Activated T-cell treated with anti-CD3 and anti-CD28 coated beads, Interleukin-2, amount 50 U/mL, for 4 hours (primary cell): ENCODE measurements around the gene CXCR6. TPM values are rescaled to one million over a fixed set of nuclear protein-coding genes. Genes with fewer than 3 reads are reported as not detected.

Source experiments
- ATAC-seq, 2 donors: fragments of 200-7000 bp; cut with Tn5 transposase; one replicate each; pipeline ENCODE4 v1.10.0; 2021
- DNase-seq: peaks from one replicate; pipeline ENCODE4 v3.0.0-alpha.2; 2020
- H3K27me3 Mint-ChIP-seq: one replicate; pipeline ENCODE4 v1.8.0; 2021; ENCODE audit warnings: low read depth, mixed read lengths
- H3K36me3 Mint-ChIP-seq: one replicate; pipeline ENCODE4 v1.8.0; 2022; ENCODE audit warnings: mixed read lengths; ENCODE audit not compliant: insufficient read depth
- H3K4me1 Mint-ChIP-seq: one replicate; pipeline ENCODE4 v1.8.0; 2021; ENCODE audit warnings: low read depth, mixed read lengths
- H3K4me3 Mint-ChIP-seq: one replicate; pipeline ENCODE4 v1.8.0; 2021; ENCODE audit warnings: mild to moderate bottlenecking, moderate library complexity, mixed read lengths
- H3K9me3 Mint-ChIP-seq: one replicate; pipeline ENCODE4 v1.8.0; 2021; ENCODE audit warnings: mixed read lengths
- total RNA-seq, 3 donors: library from RNA; stranded (reverse); gene quantifications; one replicate each; pipeline ENCODE4 v1.2.1, GENCODE V29; 2021

CXCR6 gene
- total RNA-seq, 3 donors from 2014 or later = 1.4 to 2.6 (median 1.6) TPM

DNA sequence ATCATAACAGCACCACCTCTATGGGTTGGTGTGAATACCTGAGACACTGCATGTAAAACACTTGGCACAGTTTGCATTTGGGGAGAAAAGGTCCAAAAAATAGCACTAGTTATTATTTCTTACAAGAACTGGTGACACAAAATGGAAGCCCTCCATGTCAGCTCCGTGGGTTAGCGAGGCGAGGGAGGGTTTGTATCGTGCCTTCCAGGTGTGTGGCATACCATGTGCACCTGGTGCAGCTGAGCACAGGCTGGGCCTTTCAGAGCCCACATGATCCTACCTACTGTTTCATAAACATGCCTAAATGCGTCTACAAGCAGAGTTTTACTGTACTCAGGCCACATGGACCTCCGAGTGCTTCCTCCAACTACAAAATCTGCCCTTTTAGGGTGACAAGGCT is 5.6 kb downstream of the CXCR6 start:
- Mint-ChIP-seq H3K36me3 (peaks cover 60% of the 10 kb centered on the region), H3K4me1 (peaks cover 69% of the 10 kb centered on the region), H3K4me3 (no peak overlapping the region), H3K27me3 (no peaks in the 10 kb centered on the region), H3K9me3 (no peaks in the 10 kb centered on the region)
- ATAC-seq = no peak
- no peak for DNase-seq

DNA sequence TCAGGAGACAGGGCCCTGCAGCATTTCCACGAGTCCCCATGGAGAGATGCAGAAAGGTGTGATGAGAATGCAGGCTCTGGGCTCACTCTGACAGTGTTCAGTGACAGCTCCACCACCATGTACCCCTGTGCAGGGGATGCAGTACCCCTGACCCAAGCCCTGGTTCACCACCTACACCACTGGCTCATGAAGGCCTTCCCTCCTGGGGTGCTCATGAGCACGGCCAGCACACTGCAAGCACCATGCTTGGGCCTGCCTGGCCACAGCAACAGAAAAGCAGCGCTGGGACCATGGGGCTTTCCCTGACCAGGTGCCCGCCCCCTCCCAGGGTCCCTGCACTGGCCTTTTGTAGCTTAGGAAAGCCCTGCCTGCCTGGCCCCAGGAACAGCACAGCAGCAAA is 6.2 kb downstream of the CXCR6 start:
- Mint-ChIP-seq H3K36me3 (peaks cover 65% of the 10 kb centered on the region), H3K4me1 (peaks cover 66% of the 10 kb centered on the region), H3K9me3 (no peaks in the 10 kb centered on the region), H3K27me3 (no peaks in the 10 kb centered on the region), H3K4me3 (no peak overlapping the region)
- DNase-seq (no peak), ATAC-seq (no peak)

DNA sequence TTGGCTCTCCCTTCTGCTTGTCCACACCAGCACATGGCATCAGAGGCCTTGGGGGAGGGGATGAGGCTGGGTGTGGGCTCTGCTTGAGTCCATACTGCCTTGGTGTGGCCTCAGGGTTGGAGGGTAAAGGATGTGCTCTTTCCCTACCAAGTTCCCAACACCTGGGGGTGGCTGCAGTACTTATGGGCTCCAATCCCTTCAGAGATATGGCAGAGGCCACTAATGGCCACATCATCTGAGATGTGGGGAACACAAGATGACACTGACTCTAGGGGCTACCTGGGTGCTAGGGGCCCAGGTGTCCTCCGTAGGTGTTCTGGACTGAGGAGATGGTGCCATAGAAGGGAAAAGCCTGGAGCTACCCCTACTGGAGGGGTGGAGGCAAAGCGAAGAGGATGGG is 6.9 kb downstream of the CXCR6 start:
- Mint-ChIP-seq H3K27me3 (no peaks in the 10 kb centered on the region), H3K4me3 (no peak overlapping the region), H3K4me1 (peaks cover 59% of the 10 kb centered on the region), H3K36me3 (peaks cover 69% of the 10 kb centered on the region), H3K9me3 (no peaks in the 10 kb centered on the region)
- ATAC-seq (no peak), DNase-seq (no peak)

DNA sequence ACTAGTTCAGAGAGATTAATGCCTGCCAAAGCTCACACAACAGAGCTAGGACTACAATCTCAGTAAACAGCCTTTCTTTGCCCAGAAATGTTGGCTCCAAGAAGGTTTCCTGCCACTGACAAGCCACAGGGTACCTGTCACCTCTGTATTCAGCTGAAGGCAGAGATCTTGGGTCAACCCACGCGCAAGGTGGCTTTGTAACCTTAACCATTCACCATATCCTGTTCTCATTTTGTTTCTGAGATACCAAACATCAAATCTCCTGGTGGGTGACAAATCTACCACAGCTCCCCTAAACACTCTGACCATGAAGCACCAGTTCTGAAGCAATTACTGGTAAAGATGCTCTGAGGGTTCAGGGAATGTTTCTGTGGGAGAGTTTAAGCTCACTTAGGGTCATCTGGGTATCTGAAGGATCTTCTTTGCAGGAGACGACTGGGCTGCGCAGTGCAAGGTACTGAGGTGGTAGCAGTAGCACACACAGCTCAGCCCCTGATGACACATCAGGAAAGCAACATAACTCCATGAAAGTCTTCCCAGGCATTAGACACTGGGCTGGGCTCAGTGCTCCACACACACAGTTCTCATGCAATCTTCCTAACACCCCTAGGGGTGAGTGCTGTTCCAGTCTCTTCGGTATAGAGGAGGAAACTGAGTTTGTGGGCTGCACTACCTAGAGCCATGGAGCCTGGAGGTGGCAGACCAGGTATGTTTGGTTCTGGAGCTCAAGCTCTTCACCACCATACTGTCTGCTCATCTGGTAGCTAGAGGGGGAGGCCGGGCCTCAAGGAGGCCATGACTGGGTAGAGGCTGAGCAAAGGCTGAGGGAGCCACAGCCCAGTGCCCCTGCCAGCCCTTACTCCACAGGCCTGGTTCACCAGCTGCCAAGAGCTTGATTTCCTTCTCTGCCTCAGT is 7.7 kb downstream of the CXCR6 start:
- peak; percentile 35 for DNase-seq
- Mint-ChIP-seq H3K27me3 (no peaks in the 10 kb centered on the region), H3K4me1 (peaks cover 51% of the 10 kb centered on the region), H3K36me3 (peaks cover 74% of the 10 kb centered on the region), H3K4me3 (no peak overlapping the region), H3K9me3 (no peaks in the 10 kb centered on the region)
- ATAC-seq = peak; percentile 82 to 86

DNA sequence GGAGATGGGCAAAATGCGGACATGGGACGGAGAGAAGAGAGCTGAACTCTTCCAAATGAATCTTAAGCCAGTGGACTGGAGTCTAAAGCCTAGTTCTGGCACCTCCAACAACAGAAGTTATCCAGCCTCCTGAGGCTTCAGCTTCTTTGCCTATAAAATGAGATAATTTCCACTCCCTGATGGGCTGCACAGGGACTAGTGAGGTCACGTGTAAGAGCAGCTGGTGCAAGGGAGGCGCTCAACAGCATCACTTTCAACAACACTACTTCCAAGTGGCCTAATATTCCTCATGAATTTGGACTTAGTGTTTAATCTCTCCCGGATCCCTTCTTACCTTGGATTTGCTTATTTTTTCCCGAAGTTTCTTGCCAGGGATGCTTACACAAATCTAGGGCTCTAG is 8.7 kb downstream of the CXCR6 start:
- Mint-ChIP-seq H3K4me1 (peaks cover 47% of the 10 kb centered on the region), H3K27me3 (no peaks in the 10 kb centered on the region), H3K4me3 (no peak overlapping the region), H3K9me3 (no peaks in the 10 kb centered on the region), H3K36me3 (peaks cover 76% of the 10 kb centered on the region)
- DNase-seq (no peak), ATAC-seq (no peak)

DNA sequence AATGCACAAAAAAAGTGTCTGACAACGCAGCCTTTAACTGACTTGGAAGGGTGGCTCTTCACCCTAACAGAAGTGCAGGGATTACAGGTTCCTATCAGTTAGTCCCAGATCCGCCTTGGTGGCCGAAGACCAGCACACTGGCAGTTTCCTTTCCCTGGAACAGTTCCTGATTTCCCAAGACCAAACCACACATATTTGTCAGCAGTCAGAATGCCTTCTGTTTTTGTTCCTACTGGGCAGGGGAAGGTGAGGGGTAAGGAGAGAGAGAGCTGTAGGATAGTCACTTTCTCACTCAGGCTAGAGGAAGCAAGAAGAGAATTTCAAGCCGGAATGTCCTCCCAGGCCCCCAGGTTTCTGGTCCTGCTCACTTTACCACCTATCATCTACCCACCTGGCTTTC is 9.2 kb downstream of the CXCR6 start:
- DNase-seq (no peak), ATAC-seq (no peak)
- peaks cover 43% of the 10 kb centered on the region for H3K4me1 Mint-ChIP-seq
- peaks cover 75% of the 10 kb centered on the region for H3K36me3 Mint-ChIP-seq
- no peaks in the 10 kb centered on the region for H3K27me3 Mint-ChIP-seq
- H3K4me3 Mint-ChIP-seq = no peak overlapping the region
- no peaks in the 10 kb centered on the region for H3K9me3 Mint-ChIP-seq

DNA sequence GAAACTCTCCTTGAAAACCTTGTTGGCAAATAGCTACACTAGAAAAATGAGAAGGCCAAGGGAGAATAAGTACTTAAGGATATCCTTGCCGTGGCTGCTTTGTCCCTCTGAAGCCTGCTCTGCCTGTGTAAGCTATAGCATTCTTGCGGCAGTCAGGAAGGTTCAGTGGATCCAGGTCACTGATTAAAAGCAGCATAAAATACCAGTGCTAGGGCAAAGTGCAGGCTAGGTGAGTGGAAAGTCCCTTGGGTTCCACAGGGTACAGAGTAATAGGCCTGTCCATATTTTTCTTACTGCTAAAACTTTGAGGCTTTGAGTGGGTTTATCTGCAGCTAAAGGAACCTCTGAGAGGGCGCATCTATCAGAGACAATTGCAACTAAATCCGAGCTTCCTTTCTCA is 10.3 kb downstream of the CXCR6 start:
- Mint-ChIP-seq H3K4me1 (peaks cover 41% of the 10 kb centered on the region), H3K27me3 (no peaks in the 10 kb centered on the region), H3K4me3 (no peak overlapping the region), H3K36me3 (peaks cover 72% of the 10 kb centered on the region), H3K9me3 (no peaks in the 10 kb centered on the region)
- no peak for ATAC-seq
- no peak for DNase-seq

DNA sequence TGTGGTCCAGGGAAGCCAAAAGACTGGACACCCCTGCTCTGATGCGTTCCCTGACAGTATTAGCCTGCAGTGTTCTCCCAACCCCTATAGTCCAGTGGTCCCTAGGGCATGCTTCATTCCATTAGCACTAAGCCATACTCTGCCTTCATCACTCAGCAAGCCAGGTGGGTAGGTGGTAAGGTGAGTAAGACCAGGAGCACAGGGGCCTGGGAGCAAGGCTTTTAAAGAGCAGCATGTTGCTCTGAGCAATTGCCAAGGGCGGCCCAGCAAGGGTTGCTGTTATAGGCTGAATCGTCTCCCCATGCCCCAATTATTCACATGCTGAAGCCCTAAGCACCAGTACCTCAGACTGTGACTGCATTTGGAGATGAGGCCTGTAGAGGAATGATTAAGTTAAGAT is 11.0 kb downstream of the CXCR6 start:
- H3K4me3 Mint-ChIP-seq = no peak overlapping the region
- H3K36me3 Mint-ChIP-seq = peaks cover 75% of the 10 kb centered on the region
- H3K27me3 Mint-ChIP-seq = no peaks in the 10 kb centered on the region
- DNase-seq (no peak), ATAC-seq (no peak)
- peaks cover 38% of the 10 kb centered on the region for H3K4me1 Mint-ChIP-seq
- H3K9me3 Mint-ChIP-seq = no peaks in the 10 kb centered on the region

DNA sequence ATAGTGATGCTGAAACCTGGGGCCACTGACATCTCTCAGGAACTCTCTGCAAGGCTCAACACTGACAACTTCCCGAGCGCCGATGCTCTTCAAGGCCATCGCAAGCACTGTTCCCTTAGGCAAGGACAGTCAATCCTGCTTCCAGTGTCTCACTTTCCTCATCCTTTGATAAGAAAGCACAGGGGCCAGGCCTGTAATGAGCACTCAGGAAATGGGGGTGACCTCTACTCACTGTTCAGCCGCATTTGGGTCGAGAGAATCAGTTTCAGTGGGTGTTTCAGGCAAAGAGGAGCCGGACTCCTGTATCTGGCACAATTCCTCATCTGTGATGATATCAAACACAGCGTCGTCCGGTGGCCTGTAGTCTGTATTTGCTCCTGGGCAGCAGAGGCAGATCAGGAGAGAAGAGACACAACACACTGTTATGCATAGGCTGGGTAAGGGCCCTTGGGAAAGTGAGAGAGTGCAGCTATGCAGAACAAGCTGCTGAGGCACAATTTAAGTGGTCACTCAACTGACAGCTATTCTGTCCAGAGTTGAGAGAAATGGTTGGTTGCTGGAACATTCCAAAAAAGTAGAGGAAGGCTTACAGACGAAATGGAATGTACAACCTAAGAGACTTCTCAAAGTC is 11.9 kb downstream of the CXCR6 start:
- Mint-ChIP-seq H3K27me3 (no peaks in the 10 kb centered on the region), H3K9me3 (no peaks in the 10 kb centered on the region), H3K4me3 (no peak overlapping the region), H3K4me1 (peaks cover 31% of the 10 kb centered on the region), H3K36me3 (peaks cover 76% of the 10 kb centered on the region)
- DNase-seq = no peak
- no peak for ATAC-seq

DNA sequence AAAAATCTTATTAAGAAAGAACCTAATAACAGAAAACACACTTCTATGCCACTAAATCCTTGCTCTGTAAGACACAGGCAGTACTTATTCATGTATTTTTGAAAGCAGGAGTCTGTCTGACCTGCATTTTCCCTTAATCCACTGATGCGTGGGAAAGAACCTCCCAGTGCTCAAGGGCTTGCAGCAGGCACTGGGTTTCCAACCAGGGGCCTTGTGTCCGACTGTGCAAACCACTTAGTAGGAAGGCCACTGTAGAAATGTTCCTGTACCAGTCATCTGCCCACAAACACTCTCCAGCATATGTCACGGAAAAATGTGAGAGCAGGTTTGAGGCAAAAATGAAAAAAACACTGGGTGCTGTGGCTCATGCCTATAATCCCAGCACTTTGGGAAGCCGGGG is 12.4 kb downstream of the CXCR6 start:
- no peak for DNase-seq
- Mint-ChIP-seq H3K36me3 (peaks cover 80% of the 10 kb centered on the region), H3K4me1 (peaks cover 26% of the 10 kb centered on the region), H3K4me3 (no peak overlapping the region), H3K9me3 (no peaks in the 10 kb centered on the region), H3K27me3 (no peaks in the 10 kb centered on the region)
- ATAC-seq = no peak

DNA sequence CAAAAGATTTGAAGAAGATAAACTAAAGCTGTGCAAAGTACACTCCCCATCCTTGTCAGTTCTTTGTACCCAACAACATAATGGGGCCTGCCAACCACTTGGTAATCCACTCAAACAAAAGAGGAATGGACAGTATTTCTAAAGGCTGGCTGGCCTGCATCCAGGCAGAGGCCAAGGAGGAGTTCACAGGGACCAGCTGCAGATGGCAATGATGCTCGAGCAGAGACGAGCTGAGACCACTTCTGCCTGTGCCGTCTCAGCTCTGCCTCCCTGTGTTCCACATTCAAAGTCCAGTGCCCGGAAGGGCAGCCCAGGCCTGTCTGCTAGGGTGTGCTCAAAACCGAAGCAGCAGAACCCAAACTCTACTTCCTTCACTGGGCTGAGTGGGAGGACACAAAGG is 14.3 kb downstream of the CXCR6 start:
- Mint-ChIP-seq H3K27me3 (no peaks in the 10 kb centered on the region), H3K4me3 (no peak overlapping the region)

DNA sequence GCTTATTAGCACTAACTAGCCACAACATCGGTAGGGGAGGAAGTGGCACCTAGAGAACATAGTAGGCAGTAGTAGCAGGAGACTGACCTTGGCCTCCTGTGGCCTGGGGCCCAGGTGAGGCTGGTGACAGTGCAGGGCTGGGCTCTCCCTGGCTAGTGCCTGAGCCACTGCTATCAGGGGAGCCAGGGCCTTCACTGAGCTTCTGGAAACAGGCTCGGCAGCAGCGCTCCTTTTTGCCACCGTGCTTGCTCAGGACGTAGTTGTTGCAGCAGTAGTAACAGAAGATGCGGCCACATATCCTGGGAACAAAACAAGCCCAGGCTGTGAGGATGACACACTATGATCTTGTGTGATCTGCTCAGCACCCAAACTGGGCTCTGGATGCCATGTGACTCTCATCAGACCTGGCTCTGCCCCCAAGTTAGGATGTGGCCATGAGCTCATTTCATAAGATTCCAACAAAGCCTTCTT is 15.1 kb downstream of the CXCR6 start:
- peaks cover 29% of the 10 kb centered on the region for H3K4me1 Mint-ChIP-seq
- H3K27me3 Mint-ChIP-seq = no peaks in the 10 kb centered on the region
- peaks cover 77% of the 10 kb centered on the region for H3K36me3 Mint-ChIP-seq
- ATAC-seq (peak in 1 of 2 donors; percentile 14), DNase-seq (no peak)
- H3K4me3 Mint-ChIP-seq = no peak overlapping the region
- H3K9me3 Mint-ChIP-seq = no peaks in the 10 kb centered on the region

More for the DNA sequence above, 14.3 kb downstream of the CXCR6 start:
- Mint-ChIP-seq H3K36me3 (peaks cover 75% of the 10 kb centered on the region), H3K9me3 (no peaks in the 10 kb centered on the region), H3K4me1 (peaks cover 24% of the 10 kb centered on the region)
- DNase-seq = no peak
- ATAC-seq = no peak

DNA sequence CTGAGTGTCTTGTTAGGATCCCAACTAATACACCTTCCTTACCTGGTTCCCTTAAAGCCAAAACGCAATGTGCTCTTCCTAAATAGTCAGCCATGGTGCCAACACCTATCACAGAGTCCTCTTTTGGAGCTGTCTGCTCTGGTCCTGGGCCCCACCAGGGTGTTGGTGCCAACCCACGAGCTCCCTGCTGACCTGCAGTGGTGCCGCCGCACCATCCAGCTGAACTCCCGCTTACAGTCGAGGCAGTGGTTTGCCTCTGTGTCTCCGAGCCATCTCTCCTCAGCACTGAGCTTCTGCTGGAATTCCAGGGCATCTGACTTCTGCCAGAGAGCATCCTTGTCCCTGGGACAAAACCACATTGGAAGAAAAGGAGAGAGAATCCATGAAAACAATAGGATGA is 15.9 kb downstream of the CXCR6 start:
- peaks cover 37% of the 10 kb centered on the region for H3K4me1 Mint-ChIP-seq
- H3K4me3 Mint-ChIP-seq = no peak overlapping the region
- ATAC-seq (no peak), DNase-seq (no peak)
- no peaks in the 10 kb centered on the region for H3K27me3 Mint-ChIP-seq
- H3K9me3 Mint-ChIP-seq = no peaks in the 10 kb centered on the region
- peaks cover 78% of the 10 kb centered on the region for H3K36me3 Mint-ChIP-seq

DNA sequence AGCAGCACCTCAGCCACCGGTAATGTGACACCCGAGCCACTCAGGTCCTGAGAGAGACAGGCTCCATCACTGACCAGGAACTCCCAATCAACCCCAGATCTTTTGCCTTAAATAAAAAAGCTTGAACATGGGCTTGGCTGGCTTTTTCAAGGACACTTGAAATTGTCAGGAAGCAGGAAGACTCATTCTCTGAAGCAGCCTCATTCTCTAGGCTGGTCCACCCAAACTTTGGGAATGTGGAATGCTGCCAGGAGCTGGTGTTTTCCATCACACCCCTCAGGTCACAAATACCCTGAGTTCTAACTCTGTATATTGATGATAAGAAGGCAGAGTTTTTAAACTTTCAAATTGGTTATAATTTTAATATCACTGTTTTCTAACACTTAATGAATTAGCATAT is 17.0 kb downstream of the CXCR6 start:
- DNase-seq (no peak), ATAC-seq (no peak)
- Mint-ChIP-seq H3K4me1 (peaks cover 48% of the 10 kb centered on the region), H3K36me3 (peaks cover 77% of the 10 kb centered on the region), H3K4me3 (no peak overlapping the region), H3K9me3 (no peaks in the 10 kb centered on the region), H3K27me3 (no peaks in the 10 kb centered on the region)

DNA sequence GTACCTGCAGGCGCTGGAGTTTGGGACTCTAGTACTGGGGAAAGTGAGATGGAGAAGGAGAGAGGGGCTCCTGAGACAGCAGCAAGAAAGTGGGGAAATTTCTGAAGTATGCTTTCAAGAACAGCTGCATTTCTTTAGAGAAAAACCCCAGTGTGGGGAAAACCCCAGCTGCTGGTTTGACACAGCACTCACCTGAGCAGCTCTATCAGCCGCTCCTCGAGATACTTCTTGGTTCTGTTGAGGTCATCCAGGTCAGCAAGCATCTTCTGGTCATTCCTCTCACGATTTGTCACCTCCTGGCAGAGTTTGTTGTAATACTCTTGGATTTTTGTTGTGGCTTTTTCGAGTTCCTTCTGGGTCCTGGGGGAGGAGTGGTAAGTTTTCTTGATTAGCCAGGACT is 18.8 kb downstream of the CXCR6 start:
- DNase-seq = no peak
- H3K27me3 Mint-ChIP-seq = no peaks in the 10 kb centered on the region
- H3K9me3 Mint-ChIP-seq = no peaks in the 10 kb centered on the region
- ATAC-seq = peak; percentile 32 to 46
- H3K4me3 Mint-ChIP-seq = no peak overlapping the region
- peaks cover 69% of the 10 kb centered on the region for H3K36me3 Mint-ChIP-seq
- H3K4me1 Mint-ChIP-seq = peaks cover 61% of the 10 kb centered on the region
